Colonic mucosa (tissue), 4 donors: ENCODE measurements around the gene PTH2R. TPM values are rescaled to one million over a fixed set of nuclear protein-coding genes. Genes with fewer than 3 reads are reported as not detected.

Experiments used
- DNase-seq: peaks from one replicate; pipeline ENCODE4 v3.0.0-alpha.2; 2020
- H3K27ac ChIP-seq: fragments of 200-600 bp; one replicate; pipeline ENCODE4 v1.8.0; 2021
- H3K27me3 ChIP-seq: fragments of 200-600 bp; one replicate; pipeline ENCODE4 v1.8.0; 2021
- H3K36me3 ChIP-seq: fragments of 200-600 bp; one replicate; pipeline ENCODE4 v1.8.0; 2021
- H3K4me1 ChIP-seq: fragments of 200-600 bp; one replicate; pipeline ENCODE4 v1.8.0; 2021; ENCODE audit warnings: mild to moderate bottlenecking
- H3K4me3 ChIP-seq: fragments of 200-600 bp; one replicate; pipeline ENCODE4 v1.8.0; 2021
- H3K9ac ChIP-seq, 2 donors: one replicate each; pipeline ENCODE4 v1.7.0; 2013; ENCODE audit warnings: control low read depth in 2 of 2, low read depth in 2 of 2, low read length in 2 of 2
- H3K9me3 ChIP-seq: fragments of 200-600 bp; one replicate; pipeline ENCODE4 v1.8.0; 2021
- CTCF ChIP-seq: fragments of 200-600 bp; IDR thresholded peaks from one replicate; pipeline ENCODE4 v1.8.0; 2022; ENCODE audit warnings: antibody characterized with exemption, mild to moderate bottlenecking
- intact Hi-C: fragments of 100-400 bp; cut with DNase I; formaldehyde crosslinking; loops from one replicate; pipeline ENCODE4 v1.14.1; 2022
- total RNA-seq, 2 donors: library from RNA; stranded (reverse); fragmentation: NEBNext Ultra II Directional in 1 of 2; extraction: Animal tissue kit (Norgen Biotek cat#: 25700) in 1 of 2; gene quantifications; one replicate each; pipeline ENCODE4 v1.2.1, GENCODE V29; 2021
- donor health status: healthy.
- donor health status: DM: no; HTN: no; CAD: no.
- donor health status: DM: no; HTN: no; CAD: no.

The PTH2R gene
- not detected for total RNA-seq

- no peak within 1 kb of the TSS for H3K4me3 ChIP-seq
- TF ChIP-seq CTCF: no peak
Observed at GRCh38 chr2:208406474-208407451, at the start of gene PTH2R. Gene PTH2R (plus strand): TSS chr2:208406792. CDS start chr2:208407044, 252 bp downstream.

GRCh38 chr2:208356846-208357574, 49.6 kb upstream of the PTH2R start:
- Histone ChIP-seq H3K9ac (no peak overlapping the region), H3K9me3 (no peaks in the 10 kb centered on the region), H3K36me3 (peaks cover 5% of the 10 kb centered on the region), H3K27me3 (no peaks in the 10 kb centered on the region), H3K4me1 (no peaks in the 10 kb centered on the region), H3K27ac (no peak overlapping the region), H3K4me3 (no peak overlapping the region)
- no peak for TF ChIP-seq CTCF
- intact Hi-C loops: no loop called here
- DNase-seq: no peak

More at GRCh38 chr2:208406474-208407451, at the start of gene PTH2R:
- Histone ChIP-seq H3K27ac (no peak within 1 kb of the TSS), H3K27me3 (peaks cover 26% of the 10 kb centered on the region), H3K9ac (no peak within 1 kb of the TSS), H3K36me3 (no peaks in the 10 kb centered on the region), H3K9me3 (no peaks in the 10 kb centered on the region), H3K4me1 (no peaks in the 10 kb centered on the region)
- DNase-seq: no peak
- intact Hi-C loops: no loop called here

GRCh38 chr2:208358758-208359631, 47.6 kb upstream of the PTH2R start:
- Histone ChIP-seq H3K9ac (no peak overlapping the region), H3K27ac (no peak overlapping the region), H3K36me3 (peaks cover 5% of the 10 kb centered on the region), H3K9me3 (no peaks in the 10 kb centered on the region), H3K27me3 (no peaks in the 10 kb centered on the region), H3K4me3 (no peak overlapping the region), H3K4me1 (no peaks in the 10 kb centered on the region)
- TF ChIP-seq CTCF: no peak
- no peak for DNase-seq
- intact Hi-C loops: no loop called here

GRCh38 chr2:208359632-208359986, 47.0 kb upstream of the PTH2R start:
- no peak for DNase-seq
- no peaks in the 10 kb centered on the region for H3K4me1 ChIP-seq
- no peak for TF ChIP-seq CTCF
- no peaks in the 10 kb centered on the region for H3K9me3 ChIP-seq
- no peak overlapping the region for H3K4me3 ChIP-seq
- H3K36me3 ChIP-seq: peaks cover 4% of the 10 kb centered on the region
- H3K27me3 ChIP-seq: no peaks in the 10 kb centered on the region
- H3K9ac ChIP-seq: no peak overlapping the region
- intact Hi-C loops: no loop called here
- H3K27ac ChIP-seq: no peak overlapping the region
